ENCODE results near the gene HSFX3. TPM values are rescaled to one million over a fixed set of nuclear protein-coding genes. Genes with fewer than 3 reads are reported as not detected.

The HSFX3 gene
- total RNA-seq, 1 donor from 2014 or later: not detected

- Histone ChIP-seq H3K27me3 (ENCODE audit: control insufficient read depth in 3 of 3, insufficient read depth in 3 of 3, low read length in 3 of 3) (no peaks in the 10 kb centered on the region), H3K9me3 (ENCODE audit: control insufficient read depth in 3 of 3, low read length in 3 of 3) (no peaks in the 10 kb centered on the region)
These were observed 31.5 kb downstream of the HSFX3 start for GRCh38 chrX:149518236-149518635.

GRCh38 chrX:149517308-149517707 is 32.4 kb downstream of the HSFX3 start:
- no peaks in the 10 kb centered on the region for H3K9me3 ChIP-seq (ENCODE audit: control insufficient read depth in 3 of 3, low read length in 3 of 3)
- no peak overlapping the region for H3K4me3 ChIP-seq (ENCODE audit: low read length in 3 of 3)
- H3K4me1 ChIP-seq (ENCODE audit: control insufficient read depth in 3 of 3, insufficient read depth in 3 of 3, low read length in 3 of 3): peaks cover 0 to 7% (median 5%) of the 10 kb centered on the region in 3 donors
- no peak overlapping the region for H3K27ac ChIP-seq (ENCODE audit: low read depth, low read length)
- no peaks in the 10 kb centered on the region for H3K36me3 ChIP-seq (ENCODE audit: control insufficient read depth in 3 of 3, insufficient read depth in 3 of 3, low read length in 3 of 3)
- no peak overlapping the region for H3K9ac ChIP-seq (ENCODE audit: low read depth in 1 of 3, low read length in 3 of 3)
- no peaks in the 10 kb centered on the region for H3K27me3 ChIP-seq (ENCODE audit: control insufficient read depth in 3 of 3, insufficient read depth in 3 of 3, low read length in 3 of 3)

More at GRCh38 chrX:149518236-149518635, 31.5 kb downstream of the HSFX3 start:
- Histone ChIP-seq H3K9ac (ENCODE audit: low read depth in 1 of 3, low read length in 3 of 3) (no peak overlapping the region), H3K27ac (ENCODE audit: low read depth, low read length) (no peak overlapping the region), H3K36me3 (ENCODE audit: control insufficient read depth in 3 of 3, insufficient read depth in 3 of 3, low read length in 3 of 3) (no peaks in the 10 kb centered on the region), H3K4me1 (ENCODE audit: control insufficient read depth in 3 of 3, insufficient read depth in 3 of 3, low read length in 3 of 3) (peaks cover 0 to 11% (median 6%) of the 10 kb centered on the region in 3 donors), H3K4me3 (ENCODE audit: low read length in 3 of 3) (no peak overlapping the region)

- no peak overlapping the region for H3K27ac ChIP-seq (ENCODE audit: low read depth, low read length)
- no peak overlapping the region for H3K9ac ChIP-seq (ENCODE audit: low read depth in 1 of 3, low read length in 3 of 3)
- peaks cover 0 to 4% (median 3%) of the 10 kb centered on the region in 3 donors for H3K4me1 ChIP-seq (ENCODE audit: control insufficient read depth in 3 of 3, insufficient read depth in 3 of 3, low read length in 3 of 3)
These were observed 33.1 kb downstream of the HSFX3 start for GRCh38 chrX:149516604-149517003.

GRCh38 chrX:149515954-149516602 is 33.6 kb downstream of the HSFX3 start:
- H3K4me1 ChIP-seq (ENCODE audit: control insufficient read depth in 3 of 3, insufficient read depth in 3 of 3, low read length in 3 of 3): peaks cover 0 to 4% (median 3%) of the 10 kb centered on the region in 3 donors
- H3K36me3 ChIP-seq (ENCODE audit: control insufficient read depth in 3 of 3, insufficient read depth in 3 of 3, low read length in 3 of 3): no peaks in the 10 kb centered on the region
- H3K27ac ChIP-seq (ENCODE audit: low read depth, low read length): no peak overlapping the region
- H3K9me3 ChIP-seq (ENCODE audit: control insufficient read depth in 3 of 3, low read length in 3 of 3): no peaks in the 10 kb centered on the region
- no peaks in the 10 kb centered on the region for H3K27me3 ChIP-seq (ENCODE audit: control insufficient read depth in 3 of 3, insufficient read depth in 3 of 3, low read length in 3 of 3)
- H3K9ac ChIP-seq (ENCODE audit: low read depth in 1 of 3, low read length in 3 of 3): no peak overlapping the region
- H3K4me3 ChIP-seq (ENCODE audit: low read length in 3 of 3): no peak overlapping the region

More at GRCh38 chrX:149516604-149517003, 33.1 kb downstream of the HSFX3 start:
- Histone ChIP-seq H3K27me3 (ENCODE audit: control insufficient read depth in 3 of 3, insufficient read depth in 3 of 3, low read length in 3 of 3) (no peaks in the 10 kb centered on the region), H3K36me3 (ENCODE audit: control insufficient read depth in 3 of 3, insufficient read depth in 3 of 3, low read length in 3 of 3) (no peaks in the 10 kb centered on the region), H3K9me3 (ENCODE audit: control insufficient read depth in 3 of 3, low read length in 3 of 3) (no peaks in the 10 kb centered on the region), H3K4me3 (ENCODE audit: low read length in 3 of 3) (no peak overlapping the region)

DNA sequence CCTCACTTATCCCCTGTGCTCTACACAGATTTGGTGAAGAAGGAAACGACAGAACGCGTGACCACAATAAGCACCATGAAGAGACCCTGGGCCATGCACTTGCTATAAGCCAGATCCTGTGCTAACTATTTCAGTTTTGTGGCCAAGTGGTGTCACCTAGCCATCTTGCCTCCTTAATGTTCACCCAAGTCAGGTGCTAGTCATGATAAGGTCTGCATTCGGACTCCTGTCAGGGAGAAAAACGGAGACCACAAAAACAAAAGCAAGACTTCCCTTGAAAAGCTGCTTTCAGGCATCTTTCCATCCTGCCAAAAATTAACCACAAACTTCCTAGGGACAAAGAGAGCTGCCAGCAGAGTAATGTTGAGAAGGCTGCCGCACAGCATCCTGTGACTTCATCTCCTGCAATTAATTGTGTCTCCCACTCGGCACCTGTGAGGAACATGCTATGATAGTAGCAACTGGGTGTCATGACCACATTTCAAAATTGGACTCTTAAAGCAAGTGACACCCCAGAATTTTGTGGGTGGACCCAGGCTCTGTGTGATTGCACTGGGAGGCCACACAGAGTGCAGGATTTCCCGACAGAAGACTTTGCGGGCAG is 35.8 kb downstream of the HSFX3 start:
- H3K27ac ChIP-seq (ENCODE audit: low read depth, low read length): no peak overlapping the region

DNA sequence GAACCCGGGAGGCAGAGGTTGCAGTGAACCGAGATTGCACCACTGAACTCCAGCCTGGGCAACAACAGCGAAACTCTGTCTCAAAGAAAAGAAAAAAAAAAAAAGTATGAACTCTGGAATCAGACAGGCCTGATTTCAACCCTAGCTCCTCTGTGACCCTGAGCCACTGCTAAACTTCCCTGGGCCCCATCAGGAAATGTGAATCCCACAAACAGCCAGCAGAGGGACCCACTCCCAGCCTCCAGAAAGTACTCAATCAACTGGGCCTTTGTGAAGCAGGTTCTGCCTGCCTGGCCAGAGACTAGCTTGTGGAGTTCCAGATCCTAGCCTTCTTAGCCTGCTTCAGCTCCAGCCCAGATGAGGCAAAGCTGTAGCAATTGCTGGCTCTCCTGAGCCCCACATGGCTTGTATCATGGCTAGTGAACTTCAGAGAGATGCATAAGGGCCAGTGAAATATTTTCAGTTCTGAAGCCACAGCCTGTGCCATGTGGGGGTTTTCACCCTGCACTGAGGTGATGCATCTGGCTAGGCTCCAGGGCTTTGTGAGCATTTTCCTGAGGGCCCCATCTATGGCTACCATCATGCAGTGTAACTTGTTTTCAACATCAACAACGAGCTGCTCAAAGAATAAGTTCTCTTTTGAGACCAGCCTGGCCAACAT is 37.4 kb downstream of the HSFX3 start:
- Histone ChIP-seq H3K4me1 (ENCODE audit: control insufficient read depth in 3 of 3, insufficient read depth in 3 of 3, low read length in 3 of 3) (peaks cover 0 to 4% (median 3%) of the 10 kb centered on the region in 3 donors), H3K9ac (ENCODE audit: low read depth in 1 of 3, low read length in 3 of 3) (no peak overlapping the region), H3K4me3 (ENCODE audit: low read length in 3 of 3) (no peak overlapping the region), H3K27ac (ENCODE audit: low read depth, low read length) (no peak overlapping the region), H3K9me3 (ENCODE audit: control insufficient read depth in 3 of 3, low read length in 3 of 3) (no peaks in the 10 kb centered on the region), H3K27me3 (ENCODE audit: control insufficient read depth in 3 of 3, insufficient read depth in 3 of 3, low read length in 3 of 3) (peaks cover 0 to 3% (median 0%) of the 10 kb centered on the region in 3 donors), H3K36me3 (ENCODE audit: control insufficient read depth in 3 of 3, insufficient read depth in 3 of 3, low read length in 3 of 3) (no peaks in the 10 kb centered on the region)

More for the DNA sequence above, 35.8 kb downstream of the HSFX3 start:
- Histone ChIP-seq H3K27me3 (ENCODE audit: control insufficient read depth in 3 of 3, insufficient read depth in 3 of 3, low read length in 3 of 3) (no peaks in the 10 kb centered on the region), H3K9ac (ENCODE audit: low read depth in 1 of 3, low read length in 3 of 3) (no peak overlapping the region), H3K4me1 (ENCODE audit: control insufficient read depth in 3 of 3, insufficient read depth in 3 of 3, low read length in 3 of 3) (peaks cover 0 to 4% (median 3%) of the 10 kb centered on the region in 3 donors), H3K36me3 (ENCODE audit: control insufficient read depth in 3 of 3, insufficient read depth in 3 of 3, low read length in 3 of 3) (no peaks in the 10 kb centered on the region), H3K4me3 (ENCODE audit: low read length in 3 of 3) (no peak overlapping the region), H3K9me3 (ENCODE audit: control insufficient read depth in 3 of 3, low read length in 3 of 3) (no peaks in the 10 kb centered on the region)

DNA sequence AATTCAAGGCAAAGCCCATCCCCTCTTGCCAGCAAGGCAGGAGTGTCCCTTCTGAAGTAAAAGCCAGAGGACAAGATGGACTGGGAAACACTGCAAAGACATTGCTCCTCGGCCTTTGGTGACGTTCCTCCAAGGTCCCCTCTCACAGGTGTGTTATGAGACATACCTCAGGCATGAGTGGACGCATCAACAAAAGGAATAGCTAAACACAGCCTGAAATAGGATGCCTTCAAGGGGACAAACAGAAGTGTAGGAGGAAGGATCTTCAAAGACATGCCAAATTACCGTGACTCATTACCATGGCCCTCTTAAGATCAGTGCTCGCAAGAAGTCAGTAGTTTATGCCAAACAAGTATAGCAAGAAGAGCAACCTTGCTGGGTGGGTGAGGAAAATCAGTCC is 38.6 kb downstream of the HSFX3 start:
- Histone ChIP-seq H3K9me3 (ENCODE audit: control insufficient read depth in 3 of 3, low read length in 3 of 3) (no peaks in the 10 kb centered on the region), H3K27me3 (ENCODE audit: control insufficient read depth in 3 of 3, insufficient read depth in 3 of 3, low read length in 3 of 3) (peaks cover 0 to 3% (median 0%) of the 10 kb centered on the region in 3 donors), H3K4me1 (ENCODE audit: control insufficient read depth in 3 of 3, insufficient read depth in 3 of 3, low read length in 3 of 3) (peaks cover 0 to 4% (median 3%) of the 10 kb centered on the region in 3 donors), H3K27ac (ENCODE audit: low read depth, low read length) (no peak overlapping the region), H3K9ac (ENCODE audit: low read depth in 1 of 3, low read length in 3 of 3) (no peak overlapping the region), H3K4me3 (ENCODE audit: low read length in 3 of 3) (no peak overlapping the region), H3K36me3 (ENCODE audit: control insufficient read depth in 3 of 3, insufficient read depth in 3 of 3, low read length in 3 of 3) (no peaks in the 10 kb centered on the region)

GRCh38 chrX:149510386-149510785 is 39.3 kb downstream of the HSFX3 start:
- H3K27me3 ChIP-seq (ENCODE audit: control insufficient read depth in 3 of 3, insufficient read depth in 3 of 3, low read length in 3 of 3): peaks cover 0 to 3% (median 0%) of the 10 kb centered on the region in 3 donors
- H3K4me1 ChIP-seq (ENCODE audit: control insufficient read depth in 3 of 3, insufficient read depth in 3 of 3, low read length in 3 of 3): peaks cover 2 to 6% (median 4%) of the 10 kb centered on the region in 3 donors
- no peak overlapping the region for H3K9ac ChIP-seq (ENCODE audit: low read depth in 1 of 3, low read length in 3 of 3)

GRCh38 chrX:149508467-149508866 is 41.3 kb downstream of the HSFX3 start:
- Histone ChIP-seq H3K36me3 (ENCODE audit: control insufficient read depth in 3 of 3, insufficient read depth in 3 of 3, low read length in 3 of 3) (no peaks in the 10 kb centered on the region), H3K4me3 (ENCODE audit: low read length in 3 of 3) (no peak overlapping the region), H3K4me1 (ENCODE audit: control insufficient read depth in 3 of 3, insufficient read depth in 3 of 3, low read length in 3 of 3) (peaks cover 9 to 11% (median 11%) of the 10 kb centered on the region in 3 donors), H3K27me3 (ENCODE audit: control insufficient read depth in 3 of 3, insufficient read depth in 3 of 3, low read length in 3 of 3) (peaks cover 0 to 3% (median 0%) of the 10 kb centered on the region in 3 donors), H3K9me3 (ENCODE audit: control insufficient read depth in 3 of 3, low read length in 3 of 3) (no peaks in the 10 kb centered on the region), H3K27ac (ENCODE audit: low read depth, low read length) (no peak overlapping the region), H3K9ac (ENCODE audit: low read depth in 1 of 3, low read length in 3 of 3) (no peak overlapping the region)

More at GRCh38 chrX:149510386-149510785, 39.3 kb downstream of the HSFX3 start:
- Histone ChIP-seq H3K9me3 (ENCODE audit: control insufficient read depth in 3 of 3, low read length in 3 of 3) (no peaks in the 10 kb centered on the region), H3K36me3 (ENCODE audit: control insufficient read depth in 3 of 3, insufficient read depth in 3 of 3, low read length in 3 of 3) (no peaks in the 10 kb centered on the region), H3K27ac (ENCODE audit: low read depth, low read length) (no peak overlapping the region), H3K4me3 (ENCODE audit: low read length in 3 of 3) (no peak overlapping the region)

GRCh38 chrX:149506349-149506748 is 43.4 kb downstream of the HSFX3 start:
- Histone ChIP-seq H3K4me3 (ENCODE audit: low read length in 3 of 3) (no peak overlapping the region), H3K9me3 (ENCODE audit: control insufficient read depth in 3 of 3, low read length in 3 of 3) (no peaks in the 10 kb centered on the region), H3K36me3 (ENCODE audit: control insufficient read depth in 3 of 3, insufficient read depth in 3 of 3, low read length in 3 of 3) (peaks cover 4 to 10% (median 7%) of the 10 kb centered on the region in 3 donors), H3K4me1 (ENCODE audit: control insufficient read depth in 3 of 3, insufficient read depth in 3 of 3, low read length in 3 of 3) (peaks cover 7 to 15% (median 9%) of the 10 kb centered on the region in 3 donors), H3K27ac (ENCODE audit: low read depth, low read length) (no peak overlapping the region), H3K9ac (ENCODE audit: low read depth in 1 of 3, low read length in 3 of 3) (no peak overlapping the region), H3K27me3 (ENCODE audit: control insufficient read depth in 3 of 3, insufficient read depth in 3 of 3, low read length in 3 of 3) (peaks cover 0 to 3% (median 0%) of the 10 kb centered on the region in 3 donors)
